Measurements from ENCODE around the gene ZMIZ1.

ZMIZ1 gene

GRCh38 chr10:79038104-79038840 is 30.5 kb upstream of the ZMIZ1 start:
- Histone ChIP-seq H3K9ac (ENCODE audit: low read length) (no peak overlapping the region), H3K36me3 (ENCODE audit: control insufficient read depth, low read depth, low read length) (no peaks in the 10 kb centered on the region), H3K4me1 (ENCODE audit: control insufficient read depth, low read depth, low read length) (peaks cover 7% of the 10 kb centered on the region), H3K4me3 (ENCODE audit: low read length) (no peak overlapping the region), H3K9me3 (ENCODE audit: control insufficient read depth, low read depth, low read length) (no peaks in the 10 kb centered on the region), H3K27me3 (ENCODE audit: control insufficient read depth, insufficient read depth, low read length) (no peaks in the 10 kb centered on the region), H3K27ac (ENCODE audit: low read length) (no peak overlapping the region)

GRCh38 chr10:79038841-79039201 is 29.9 kb upstream of the ZMIZ1 start:
- Histone ChIP-seq H3K9ac (ENCODE audit: low read length) (no peak overlapping the region), H3K27ac (ENCODE audit: low read length) (no peak overlapping the region), H3K4me1 (ENCODE audit: control insufficient read depth, low read depth, low read length) (peaks cover 7% of the 10 kb centered on the region)

GRCh38 chr10:79042639-79043411 is 25.9 kb upstream of the ZMIZ1 start:
- no peak overlapping the region for H3K27ac ChIP-seq (ENCODE audit: low read length)
- no peaks in the 10 kb centered on the region for H3K27me3 ChIP-seq (ENCODE audit: control insufficient read depth, insufficient read depth, low read length)
- no peaks in the 10 kb centered on the region for H3K36me3 ChIP-seq (ENCODE audit: control insufficient read depth, low read depth, low read length)
- H3K4me3 ChIP-seq (ENCODE audit: low read length), result no peak overlapping the region
- no peaks in the 10 kb centered on the region for H3K9me3 ChIP-seq (ENCODE audit: control insufficient read depth, low read depth, low read length)
- no peak overlapping the region for H3K9ac ChIP-seq (ENCODE audit: low read length)
- H3K4me1 ChIP-seq (ENCODE audit: control insufficient read depth, low read depth, low read length), result peaks cover 7% of the 10 kb centered on the region

More at GRCh38 chr10:79038841-79039201, 29.9 kb upstream of the ZMIZ1 start:
- Histone ChIP-seq H3K9me3 (ENCODE audit: control insufficient read depth, low read depth, low read length) (no peaks in the 10 kb centered on the region), H3K4me3 (ENCODE audit: low read length) (peak overlapping the region; percentile 3), H3K36me3 (ENCODE audit: control insufficient read depth, low read depth, low read length) (no peaks in the 10 kb centered on the region), H3K27me3 (ENCODE audit: control insufficient read depth, insufficient read depth, low read length) (no peaks in the 10 kb centered on the region)

GRCh38 chr10:79044036-79044632 is 24.6 kb upstream of the ZMIZ1 start:
- no peak overlapping the region for H3K4me3 ChIP-seq (ENCODE audit: low read length)
- H3K27me3 ChIP-seq (ENCODE audit: control insufficient read depth, insufficient read depth, low read length), result no peaks in the 10 kb centered on the region
- H3K36me3 ChIP-seq (ENCODE audit: control insufficient read depth, low read depth, low read length), result no peaks in the 10 kb centered on the region
- no peak overlapping the region for H3K27ac ChIP-seq (ENCODE audit: low read length)
- H3K9ac ChIP-seq (ENCODE audit: low read length), result no peak overlapping the region
- H3K9me3 ChIP-seq (ENCODE audit: control insufficient read depth, low read depth, low read length), result no peaks in the 10 kb centered on the region
- H3K4me1 ChIP-seq (ENCODE audit: control insufficient read depth, low read depth, low read length), result no peaks in the 10 kb centered on the region

- Histone ChIP-seq H3K27ac (ENCODE audit: low read length) (no peak overlapping the region), H3K4me3 (ENCODE audit: low read length) (no peak overlapping the region), H3K36me3 (ENCODE audit: control insufficient read depth, low read depth, low read length) (no peaks in the 10 kb centered on the region), H3K9ac (ENCODE audit: low read length) (no peak overlapping the region), H3K9me3 (ENCODE audit: control insufficient read depth, low read depth, low read length) (no peaks in the 10 kb centered on the region), H3K27me3 (ENCODE audit: control insufficient read depth, insufficient read depth, low read length) (no peaks in the 10 kb centered on the region), H3K4me1 (ENCODE audit: control insufficient read depth, low read depth, low read length) (no peaks in the 10 kb centered on the region)
Observed at GRCh38 chr10:79044846-79045245, 23.9 kb upstream of the ZMIZ1 start.

- Histone ChIP-seq H3K36me3 (ENCODE audit: control insufficient read depth, low read depth, low read length) (no peaks in the 10 kb centered on the region), H3K27me3 (ENCODE audit: control insufficient read depth, insufficient read depth, low read length) (no peaks in the 10 kb centered on the region), H3K4me1 (ENCODE audit: control insufficient read depth, low read depth, low read length) (peaks cover 2% of the 10 kb centered on the region), H3K9me3 (ENCODE audit: control insufficient read depth, low read depth, low read length) (no peaks in the 10 kb centered on the region), H3K27ac (ENCODE audit: low read length) (no peak overlapping the region), H3K4me3 (ENCODE audit: low read length) (no peak overlapping the region), H3K9ac (ENCODE audit: low read length) (no peak overlapping the region)
Observed at GRCh38 chr10:79045566-79046175, 23.1 kb upstream of the ZMIZ1 start.

- Histone ChIP-seq H3K9ac (ENCODE audit: low read length) (no peak overlapping the region), H3K36me3 (ENCODE audit: control insufficient read depth, low read depth, low read length) (no peaks in the 10 kb centered on the region), H3K4me3 (ENCODE audit: low read length) (no peak overlapping the region), H3K27me3 (ENCODE audit: control insufficient read depth, insufficient read depth, low read length) (no peaks in the 10 kb centered on the region), H3K9me3 (ENCODE audit: control insufficient read depth, low read depth, low read length) (no peaks in the 10 kb centered on the region), H3K4me1 (ENCODE audit: control insufficient read depth, low read depth, low read length) (peaks cover 6% of the 10 kb centered on the region), H3K27ac (ENCODE audit: low read length) (no peak overlapping the region)
Observed at GRCh38 chr10:79046326-79046725, 22.4 kb upstream of the ZMIZ1 start.

GRCh38 chr10:79046741-79047583 is 21.8 kb upstream of the ZMIZ1 start:
- H3K36me3 ChIP-seq (ENCODE audit: control insufficient read depth, low read depth, low read length), result no peaks in the 10 kb centered on the region
- H3K9ac ChIP-seq (ENCODE audit: low read length), result no peak overlapping the region
- no peak overlapping the region for H3K4me3 ChIP-seq (ENCODE audit: low read length)
- no peaks in the 10 kb centered on the region for H3K9me3 ChIP-seq (ENCODE audit: control insufficient read depth, low read depth, low read length)
- peaks cover 5% of the 10 kb centered on the region for H3K27me3 ChIP-seq (ENCODE audit: control insufficient read depth, insufficient read depth, low read length)
- H3K4me1 ChIP-seq (ENCODE audit: control insufficient read depth, low read depth, low read length), result peaks cover 11% of the 10 kb centered on the region
- H3K27ac ChIP-seq (ENCODE audit: low read length), result no peak overlapping the region

- H3K9me3 ChIP-seq (ENCODE audit: control insufficient read depth, low read depth, low read length), result no peaks in the 10 kb centered on the region
- peaks cover 12% of the 10 kb centered on the region for H3K4me1 ChIP-seq (ENCODE audit: control insufficient read depth, low read depth, low read length)
- H3K4me3 ChIP-seq (ENCODE audit: low read length), result no peak overlapping the region
- no peak overlapping the region for H3K27ac ChIP-seq (ENCODE audit: low read length)
- H3K36me3 ChIP-seq (ENCODE audit: control insufficient read depth, low read depth, low read length), result no peaks in the 10 kb centered on the region
- H3K27me3 ChIP-seq (ENCODE audit: control insufficient read depth, insufficient read depth, low read length), result peaks cover 5% of the 10 kb centered on the region
- no peak overlapping the region for H3K9ac ChIP-seq (ENCODE audit: low read length)
Observed at GRCh38 chr10:79047584-79047874, 21.2 kb upstream of the ZMIZ1 start.

- Histone ChIP-seq H3K27ac (ENCODE audit: low read length) (no peak overlapping the region), H3K9ac (ENCODE audit: low read length) (no peak overlapping the region), H3K36me3 (ENCODE audit: control insufficient read depth, low read depth, low read length) (no peaks in the 10 kb centered on the region), H3K27me3 (ENCODE audit: control insufficient read depth, insufficient read depth, low read length) (peaks cover 5% of the 10 kb centered on the region), H3K4me1 (ENCODE audit: control insufficient read depth, low read depth, low read length) (peaks cover 15% of the 10 kb centered on the region), H3K9me3 (ENCODE audit: control insufficient read depth, low read depth, low read length) (no peaks in the 10 kb centered on the region), H3K4me3 (ENCODE audit: low read length) (no peak overlapping the region)
Observed at GRCh38 chr10:79047875-79048638, 20.7 kb upstream of the ZMIZ1 start.
